ENCODE measurements around the gene S1PR4.

S1PR4 gene

GRCh38 chr19:3224346-3225168 lies 46.0 kb downstream of the S1PR4 start, which contains the start of gene CELF5:
Gene CELF5 (plus strand): TSS chr19:3224661. CDS start chr19:3224740, 79 bp downstream.
- H3K4me3 ChIP-seq (ENCODE audit: low read depth, low read length): peak within 1 kb of the TSS; percentile 12
- in situ Hi-C loops (cut with HindIII; ENCODE audit: low sequenced_read_pairs): no loop called here
- no peak for DNase-seq (ENCODE audit: low read depth, low spot score)
- TF ChIP-seq CTCF (IDR thresholded peaks at IDR 0.05; ENCODE audit: low read depth, low read length): peak; percentile 23

- in situ Hi-C loops (cut with HindIII; ENCODE audit: low sequenced_read_pairs): no loop called here
- no peak overlapping the region for H3K4me3 ChIP-seq (ENCODE audit: low read depth, low read length)
- DNase-seq (ENCODE audit: low read depth, low spot score): no peak
- TF ChIP-seq CTCF (IDR thresholded peaks at IDR 0.05; ENCODE audit: low read depth, low read length): no peak
These were observed 46.6 kb downstream of the S1PR4 start for GRCh38 chr19:3225169-3225485.

- no peak for TF ChIP-seq CTCF (IDR thresholded peaks at IDR 0.05; ENCODE audit: low read depth, low read length)
These were observed 47.1 kb downstream of the S1PR4 start for GRCh38 chr19:3225677-3226093.

GRCh38 chr19:3227054-3227626 lies 48.6 kb downstream of the S1PR4 start:
- H3K4me3 ChIP-seq (ENCODE audit: low read depth, low read length): no peak overlapping the region
- no peak for DNase-seq (ENCODE audit: low read depth, low spot score)
- TF ChIP-seq CTCF (IDR thresholded peaks at IDR 0.05; ENCODE audit: low read depth, low read length): no peak
- in situ Hi-C loops (cut with HindIII; ENCODE audit: low sequenced_read_pairs): no loop called here

More at GRCh38 chr19:3225677-3226093, 47.1 kb downstream of the S1PR4 start:
- no peak for DNase-seq (ENCODE audit: low read depth, low spot score)
- no peak overlapping the region for H3K4me3 ChIP-seq (ENCODE audit: low read depth, low read length)
- in situ Hi-C loops (cut with HindIII; ENCODE audit: low sequenced_read_pairs): no loop called here

GRCh38 chr19:3229346-3229743 lies 50.8 kb downstream of the S1PR4 start:
- no peak for DNase-seq (ENCODE audit: low read depth, low spot score)
- in situ Hi-C loops (cut with HindIII; ENCODE audit: low sequenced_read_pairs): no loop called here
- TF ChIP-seq CTCF (IDR thresholded peaks at IDR 0.05; ENCODE audit: low read depth, low read length): no peak
- H3K4me3 ChIP-seq (ENCODE audit: low read depth, low read length): no peak overlapping the region
